Mammary epithelial cell (primary cell): ENCODE measurements around the gene GPR6.

Experiments used
- EZH2 ChIP-seq: IDR thresholded peaks from 2 replicates; pipeline ENCODE4 v1.6.1; 2012; ENCODE audit warnings: low read length, inconsistent platforms, borderline replicate concordance
- TF ChIP-seq, protein P1 (sequence below), 2 donors: IDR thresholded peaks in 1 of 2; conservative IDR thresholded peaks in 1 of 2; 2 replicates each; pipeline ENCODE4 v1.5.1; 2011 to 2012; ENCODE audit warnings: inconsistent platforms in 2 of 2, low read length in 2 of 2, mild to moderate bottlenecking in 2 of 2, control low read depth in 1 of 2, low read depth in 1 of 2; ENCODE audit not compliant: insufficient read depth in 1 of 2; ENCODE audit errors: extremely low read depth in 1 of 2

DNA sequence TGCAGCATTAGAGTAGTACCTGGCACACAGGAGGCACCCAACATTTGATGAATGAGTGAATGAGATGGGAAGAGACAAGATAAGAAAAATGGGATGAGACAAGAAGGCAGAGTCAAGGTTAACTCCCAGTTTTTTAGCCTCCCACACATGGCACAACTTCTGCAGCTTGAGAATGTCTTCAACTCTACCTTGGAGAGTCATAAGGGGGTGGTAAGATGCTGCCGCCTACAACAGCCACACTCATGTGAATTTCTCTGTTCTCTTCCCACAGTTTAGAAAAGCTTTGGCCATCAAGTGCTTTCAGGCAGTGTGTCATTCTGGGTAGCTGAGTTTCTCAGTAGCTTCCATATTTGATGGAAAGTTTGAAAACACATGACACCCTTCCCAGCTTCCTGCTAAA, 19.5 kb upstream of the GPR6 start:
- TF ChIP-seq, protein P1, sequence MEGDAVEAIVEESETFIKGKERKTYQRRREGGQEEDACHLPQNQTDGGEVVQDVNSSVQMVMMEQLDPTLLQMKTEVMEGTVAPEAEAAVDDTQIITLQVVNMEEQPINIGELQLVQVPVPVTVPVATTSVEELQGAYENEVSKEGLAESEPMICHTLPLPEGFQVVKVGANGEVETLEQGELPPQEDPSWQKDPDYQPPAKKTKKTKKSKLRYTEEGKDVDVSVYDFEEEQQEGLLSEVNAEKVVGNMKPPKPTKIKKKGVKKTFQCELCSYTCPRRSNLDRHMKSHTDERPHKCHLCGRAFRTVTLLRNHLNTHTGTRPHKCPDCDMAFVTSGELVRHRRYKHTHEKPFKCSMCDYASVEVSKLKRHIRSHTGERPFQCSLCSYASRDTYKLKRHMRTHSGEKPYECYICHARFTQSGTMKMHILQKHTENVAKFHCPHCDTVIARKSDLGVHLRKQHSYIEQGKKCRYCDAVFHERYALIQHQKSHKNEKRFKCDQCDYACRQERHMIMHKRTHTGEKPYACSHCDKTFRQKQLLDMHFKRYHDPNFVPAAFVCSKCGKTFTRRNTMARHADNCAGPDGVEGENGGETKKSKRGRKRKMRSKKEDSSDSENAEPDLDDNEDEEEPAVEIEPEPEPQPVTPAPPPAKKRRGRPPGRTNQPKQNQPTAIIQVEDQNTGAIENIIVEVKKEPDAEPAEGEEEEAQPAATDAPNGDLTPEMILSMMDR (conservative IDR thresholded peaks at IDR 0.05 in 1 of 2, IDR thresholded peaks at IDR 0.05 in 1 of 2; ENCODE audit: extremely low read depth in 1 of 2, insufficient read depth in 1 of 2, low read depth in 1 of 2, low read length in 2 of 2) = no peak
- TF ChIP-seq EZH2 = no peak
